ENCODE measurements around the gene SORL1. TPM values are rescaled to one million over a fixed set of nuclear protein-coding genes. Genes with fewer than 3 reads are reported as not detected.

SORL1 gene
- total and polyA plus RNA-seq, 2 of the 13 experiments (the other 11 are each of a cell fraction or from before 2014, with no cell fraction given), result 21.3 to 148 TPM

GRCh38 chr11:121488641-121489040 is 36.5 kb downstream of the SORL1 start:
- no peak overlapping the region for H3K4me2 ChIP-seq (ENCODE audit: low read depth, low read length)
- no peak overlapping the region for H3K27ac ChIP-seq (ENCODE audit: extremely low read length, insufficient read depth, low read length)
- WGBS (ENCODE audit: low lambda C conversion rate), result 83% methylated on average over 6 of the region's 6 CpGs
- ATAC-seq, result no peak
- no peak overlapping the region for H3K4me3 ChIP-seq (replicated peaks in 1 of 3; ENCODE audit: insufficient read depth in 1 of 3, low read depth in 2 of 3, low read length in 3 of 3)
- ChIA-PET POLR2A (no interaction called here), CTCF (ENCODE audit: low intra/inter-chr PET ratio, low total read pairs) (no interaction called here)
- H3K9me3 ChIP-seq (ENCODE audit: low read length), result no peaks in the 10 kb centered on the region
- H3K4me1 ChIP-seq (ENCODE audit: insufficient read depth, low read length), result no peaks in the 10 kb centered on the region
- in situ Hi-C loops (cut with HindIII; ENCODE audit: extremely low pct_ligation_motif_present, low pct_unique_long_range_greater_than_20kb) (no loop called here), intact Hi-C loops (cut with micrococcal nuclease; ENCODE audit: unreplicated experiment) (no loop called here)
- no TSS peak for BruUV-seq (replicated peaks)
- H3K27me3 ChIP-seq (ENCODE audit: control insufficient read depth in 1 of 2, insufficient read depth in 2 of 2, low read length in 2 of 2), result no peaks in the 10 kb centered on the region
- no peak overlapping the region for H3K9ac ChIP-seq (ENCODE audit: insufficient read depth, low read depth, low read length)
- DNase-seq (ENCODE audit: low spot score), result no peak
- no peak for FAIRE-seq
- peaks cover 37 to 78% of the 10 kb centered on the region in 2 experiments for H3K36me3 ChIP-seq (replicated peaks in 1 of 2; ENCODE audit: control insufficient read depth in 1 of 2, insufficient read depth in 2 of 2, low read length in 2 of 2)
- H4K20me1 ChIP-seq (ENCODE audit: insufficient read depth, low read length), result 0 out of 2 replicates have a peak, but pooled peaks cover 6% of the 10 kb centered on the region
- H2AFZ ChIP-seq (ENCODE audit: low read length), result no peak overlapping the region
- no peaks in the 10 kb centered on the region for H3K79me2 ChIP-seq (ENCODE audit: insufficient read depth, low read length)
- TF ChIP-seq ZNF276 (CRISPR knock-in tag; IDR thresholded peaks at IDR 0.05; ENCODE audit: low read depth) (no peak), ZBTB10 (CRISPR knock-in tag; IDR thresholded peaks at IDR 0.05; ENCODE audit: borderline replicate concordance) (no peak), ZNF747 (CRISPR knock-in tag; IDR thresholded peaks at IDR 0.05; ENCODE audit: borderline replicate concordance) (no peak), SCMH1 (CRISPR knock-in tag; IDR thresholded peaks at IDR 0.05; ENCODE audit: borderline replicate concordance) (no peak), GTF2F1 (IDR thresholded peaks at IDR 0.05; ENCODE audit: low read length) (no peak), CC2D1A (CRISPR knock-in tag; IDR thresholded peaks at IDR 0.05) (no peak), GTF3A (CRISPR knock-in tag; conservative IDR thresholded peaks at IDR 0.05) (no peak), TIGD3 (CRISPR knock-in tag; IDR thresholded peaks at IDR 0.05; ENCODE audit: borderline replicate concordance) (no peak), ELF4 (CRISPR knock-in tag; IDR thresholded peaks at IDR 0.05; ENCODE audit: borderline replicate concordance) (no peak), NR2C2 (CRISPR knock-in tag; IDR thresholded peaks at IDR 0.05; ENCODE audit: borderline replicate concordance) (no peak), ZNF512B (CRISPR knock-in tag; IDR thresholded peaks at IDR 0.05; ENCODE audit: borderline replicate concordance) (no peak), THRA (CRISPR knock-in tag; IDR thresholded peaks at IDR 0.05; ENCODE audit: borderline replicate concordance) (no peak)

All from HepG2 (cell line).